GM18499 (cell line): Measurements from ENCODE around the gene CADPS.

ENCODE experiments used
- ATAC-seq: cut with Tn5 transposase; IDR thresholded peaks from one replicate; pipeline ENCODE4 v1.9.1; 2021; ENCODE audit warnings: moderate number of reproducible peaks; ENCODE audit not compliant: insufficient read depth, unreplicated experiment

The CADPS gene

GRCh38 chr3:62700357-62700756 is 174.9 kb downstream of the CADPS start:
- no peak for ATAC-seq

- no peak for ATAC-seq
Observed at GRCh38 chr3:62699728-62700127, 175.5 kb downstream of the CADPS start.

- ATAC-seq = no peak
Observed at GRCh38 chr3:62696011-62696410, 179.2 kb downstream of the CADPS start.

- ATAC-seq = no peak
Observed at GRCh38 chr3:62688812-62689211, 186.4 kb downstream of the CADPS start.

GRCh38 chr3:62688050-62688449 is 187.2 kb downstream of the CADPS start:
- ATAC-seq = no peak

GRCh38 chr3:62686503-62687294 is 188.5 kb downstream of the CADPS start:
- ATAC-seq = no peak

- no peak for ATAC-seq
Observed at GRCh38 chr3:62682826-62683225, 192.4 kb downstream of the CADPS start.

GRCh38 chr3:62679988-62680387 is 195.2 kb downstream of the CADPS start:
- ATAC-seq = no peak

- ATAC-seq = no peak
Observed at GRCh38 chr3:62678841-62679240, 196.4 kb downstream of the CADPS start.

- no peak for ATAC-seq
Observed at GRCh38 chr3:62677926-62678325, 197.3 kb downstream of the CADPS start.

GRCh38 chr3:62676689-62677271 is 198.4 kb downstream of the CADPS start:
- no peak for ATAC-seq

GRCh38 chr3:62675492-62675891 is 199.7 kb downstream of the CADPS start:
- ATAC-seq = no peak

- no peak for ATAC-seq
Observed at GRCh38 chr3:62672988-62673313, 202.3 kb downstream of the CADPS start.

- peak; percentile 54 for ATAC-seq
Observed at GRCh38 chr3:62672270-62672987, 202.8 kb downstream of the CADPS start.

GRCh38 chr3:62670351-62670750 is 204.9 kb downstream of the CADPS start:
- no peak for ATAC-seq

- no peak for ATAC-seq
Observed at GRCh38 chr3:62669161-62669560, 206.1 kb downstream of the CADPS start.

GRCh38 chr3:62667714-62668113 is 207.5 kb downstream of the CADPS start:
- no peak for ATAC-seq

- peak; percentile 64 for ATAC-seq
Observed at GRCh38 chr3:62665627-62666437, 209.4 kb downstream of the CADPS start.

GRCh38 chr3:62662677-62663076 is 212.5 kb downstream of the CADPS start:
- ATAC-seq = no peak

GRCh38 chr3:62659660-62660059 is 215.6 kb downstream of the CADPS start:
- ATAC-seq = no peak

GRCh38 chr3:62655691-62656063 is 219.5 kb downstream of the CADPS start:
- no peak for ATAC-seq
